IPS-18a (cell line): ENCODE measurements around the gene RAX.

ENCODE experiments used
- H3K27ac ChIP-seq: one replicate; pipeline ENCODE4 v1.5.1; 2013; ENCODE audit warnings: low read length
- H3K27me3 ChIP-seq: one replicate; pipeline ENCODE4 v1.6.1; 2013; ENCODE audit warnings: mild to moderate bottlenecking, low read length; ENCODE audit not compliant: control insufficient read depth, insufficient read depth
- H3K36me3 ChIP-seq: one replicate; pipeline ENCODE4 v1.6.1; 2013; ENCODE audit warnings: low read depth, low read length; ENCODE audit not compliant: control insufficient read depth
- H3K4me1 ChIP-seq: one replicate; pipeline ENCODE4 v1.6.1; 2013; ENCODE audit warnings: low read depth, low read length; ENCODE audit not compliant: control insufficient read depth
- H3K4me3 ChIP-seq: one replicate; pipeline ENCODE4 v1.5.1; 2013; ENCODE audit warnings: low read length
- H3K9ac ChIP-seq: one replicate; pipeline ENCODE4 v1.6.1; 2013; ENCODE audit warnings: mild to moderate bottlenecking, low read length, moderate library complexity
- H3K9me3 ChIP-seq: one replicate; pipeline ENCODE4 v1.6.1; 2013; ENCODE audit warnings: low read depth, low read length; ENCODE audit not compliant: control insufficient read depth

RAX gene

GRCh38 chr18:59233017-59233410 is 40.2 kb downstream of the RAX start:
- no peak overlapping the region for H3K9ac ChIP-seq
- no peak overlapping the region for H3K27ac ChIP-seq
- H3K9me3 ChIP-seq = no peaks in the 10 kb centered on the region
- no peaks in the 10 kb centered on the region for H3K4me1 ChIP-seq
- no peak overlapping the region for H3K4me3 ChIP-seq
- no peaks in the 10 kb centered on the region for H3K36me3 ChIP-seq
- H3K27me3 ChIP-seq = peaks cover 15% of the 10 kb centered on the region

GRCh38 chr18:59232309-59233016 is 40.8 kb downstream of the RAX start:
- Histone ChIP-seq H3K27ac (no peak overlapping the region), H3K9ac (no peak overlapping the region), H3K36me3 (no peaks in the 10 kb centered on the region), H3K4me1 (no peaks in the 10 kb centered on the region), H3K4me3 (no peak overlapping the region), H3K27me3 (peaks cover 15% of the 10 kb centered on the region), H3K9me3 (no peaks in the 10 kb centered on the region)

- no peaks in the 10 kb centered on the region for H3K36me3 ChIP-seq
- H3K4me3 ChIP-seq = no peak overlapping the region
- no peaks in the 10 kb centered on the region for H3K4me1 ChIP-seq
- no peak overlapping the region for H3K27ac ChIP-seq
- H3K27me3 ChIP-seq = peaks cover 15% of the 10 kb centered on the region
- no peaks in the 10 kb centered on the region for H3K9me3 ChIP-seq
- H3K9ac ChIP-seq = no peak overlapping the region
These were observed 41.4 kb downstream of the RAX start for GRCh38 chr18:59231877-59232276.

GRCh38 chr18:59231114-59231513 is 42.1 kb downstream of the RAX start:
- no peaks in the 10 kb centered on the region for H3K4me1 ChIP-seq
- H3K9me3 ChIP-seq = no peaks in the 10 kb centered on the region
- no peak overlapping the region for H3K27ac ChIP-seq
- H3K4me3 ChIP-seq = no peak overlapping the region
- no peaks in the 10 kb centered on the region for H3K36me3 ChIP-seq
- peaks cover 15% of the 10 kb centered on the region for H3K27me3 ChIP-seq
- H3K9ac ChIP-seq = no peak overlapping the region

- no peaks in the 10 kb centered on the region for H3K36me3 ChIP-seq
- H3K27ac ChIP-seq = no peak overlapping the region
- no peaks in the 10 kb centered on the region for H3K4me1 ChIP-seq
- H3K27me3 ChIP-seq = peaks cover 27% of the 10 kb centered on the region
- no peak overlapping the region for H3K4me3 ChIP-seq
- H3K9ac ChIP-seq = no peak overlapping the region
- no peaks in the 10 kb centered on the region for H3K9me3 ChIP-seq
These were observed 43.4 kb downstream of the RAX start for GRCh38 chr18:59229701-59230443.

- Histone ChIP-seq H3K27me3 (peaks cover 34% of the 10 kb centered on the region), H3K4me3 (no peak overlapping the region), H3K27ac (no peak overlapping the region), H3K9ac (no peak overlapping the region), H3K36me3 (no peaks in the 10 kb centered on the region), H3K9me3 (no peaks in the 10 kb centered on the region), H3K4me1 (no peaks in the 10 kb centered on the region)
These were observed 44.1 kb downstream of the RAX start for GRCh38 chr18:59229191-59229590.

GRCh38 chr18:59228351-59228750 is 44.9 kb downstream of the RAX start:
- no peak overlapping the region for H3K9ac ChIP-seq
- no peaks in the 10 kb centered on the region for H3K4me1 ChIP-seq
- no peaks in the 10 kb centered on the region for H3K36me3 ChIP-seq
- H3K27me3 ChIP-seq = peaks cover 42% of the 10 kb centered on the region
- H3K4me3 ChIP-seq = no peak overlapping the region
- no peaks in the 10 kb centered on the region for H3K9me3 ChIP-seq
- no peak overlapping the region for H3K27ac ChIP-seq

GRCh38 chr18:59222341-59222740 is 50.9 kb downstream of the RAX start:
- no peak overlapping the region for H3K4me3 ChIP-seq
- no peaks in the 10 kb centered on the region for H3K9me3 ChIP-seq
- H3K27ac ChIP-seq = no peak overlapping the region
- H3K36me3 ChIP-seq = no peaks in the 10 kb centered on the region
- peaks cover 12% of the 10 kb centered on the region for H3K4me1 ChIP-seq
- H3K9ac ChIP-seq = no peak overlapping the region
- H3K27me3 ChIP-seq = peaks cover 87% of the 10 kb centered on the region

- H3K27me3 ChIP-seq = peaks cover 98% of the 10 kb centered on the region
- H3K9ac ChIP-seq = no peak overlapping the region
- peaks cover 12% of the 10 kb centered on the region for H3K4me1 ChIP-seq
- no peaks in the 10 kb centered on the region for H3K9me3 ChIP-seq
- H3K27ac ChIP-seq = no peak overlapping the region
- no peaks in the 10 kb centered on the region for H3K36me3 ChIP-seq
- H3K4me3 ChIP-seq = peak overlapping the region; percentile 67
These were observed 52.2 kb downstream of the RAX start for GRCh38 chr18:59220784-59221765.

GRCh38 chr18:59220164-59220783 is 53.0 kb downstream of the RAX start:
- Histone ChIP-seq H3K9me3 (no peaks in the 10 kb centered on the region), H3K4me1 (peaks cover 12% of the 10 kb centered on the region), H3K27ac (no peak overlapping the region), H3K36me3 (no peaks in the 10 kb centered on the region), H3K27me3 (peaks cover 90% of the 10 kb centered on the region), H3K9ac (no peak overlapping the region), H3K4me3 (peak overlapping the region; percentile 67)

GRCh38 chr18:59219672-59220163 is 53.5 kb downstream of the RAX start, which contains the start of gene GRP:
Gene GRP (plus strand): TSS chr18:59220158. CDS start chr18:59220266, 108 bp downstream.
- Histone ChIP-seq H3K36me3 (no peaks in the 10 kb centered on the region), H3K4me1 (peaks cover 12% of the 10 kb centered on the region), H3K9ac (no peak within 1 kb of the TSS), H3K27ac (no peak within 1 kb of the TSS), H3K4me3 (peak within 1 kb of the TSS; percentile 67), H3K27me3 (peaks cover 85% of the 10 kb centered on the region), H3K9me3 (no peaks in the 10 kb centered on the region)
